CD14-positive monocyte (primary cell): ENCODE measurements around the gene MEF2D. TPM values are rescaled to one million over a fixed set of nuclear protein-coding genes. Genes with fewer than 3 reads are reported as not detected.
A peak's percentile ranks its signal among the peaks of the same experiment; 100 is the strongest.

Experiments
- DNase-seq, 3 donors: peaks; one replicate each; pipeline ENCODE4 v3.0.0-alpha.2; 2011 to 2022
- H2AFZ ChIP-seq: 2 replicates; pipeline ENCODE4 v1.6.0; 2012; ENCODE audit warnings: mild to moderate bottlenecking, low read depth, low read length, inconsistent platforms; ENCODE audit not compliant: insufficient read depth, poor library complexity, severe bottlenecking
- H3K27ac ChIP-seq, 2 donors: 1 replicate in 1 of 2; 2 replicates in 1 of 2; pipeline ENCODE4 v1.5.1; 2012 to 2013; ENCODE audit warnings: low read length in 2 of 2, control low read depth in 1 of 2, inconsistent platforms in 1 of 2, low read depth in 1 of 2, mild to moderate bottlenecking in 1 of 2
- H3K27me3 ChIP-seq, 2 donors: one replicate each; pipeline versions ENCODE4 v1.6.0 to v1.6.1; 2011 to 2013; ENCODE audit warnings: low read length in 2 of 2; ENCODE audit not compliant: control insufficient read depth in 2 of 2, insufficient read depth in 2 of 2
- H3K36me3 ChIP-seq, 2 donors: replicated peaks in 1 of 2; 1 replicate in 1 of 2; 2 replicates in 1 of 2; pipeline versions ENCODE4 v1.5.1 to v1.6.1; 2012 to 2013; ENCODE audit warnings: low read length in 2 of 2, control low read depth in 1 of 2, inconsistent platforms in 1 of 2, mild to moderate bottlenecking in 1 of 2; ENCODE audit not compliant: insufficient read depth in 2 of 2, control insufficient read depth in 1 of 2
- H3K4me1 ChIP-seq, 2 donors: 1 replicate in 1 of 2; 2 replicates in 1 of 2; pipeline versions ENCODE4 v1.5.1 to v1.6.1; 2012 to 2013; ENCODE audit warnings: low read length in 2 of 2, control low read depth in 1 of 2, inconsistent platforms in 1 of 2, mild to moderate bottlenecking in 1 of 2, moderate library complexity in 1 of 2; ENCODE audit not compliant: insufficient read depth in 2 of 2, control insufficient read depth in 1 of 2
- H3K4me2 ChIP-seq: replicated peaks from 2 replicates; pipeline ENCODE3; 2012; ENCODE audit warnings: low read length, moderate library complexity, mild to moderate bottlenecking; ENCODE audit not compliant: poor library complexity, severe bottlenecking; ENCODE audit errors: extremely low read depth
- H3K4me3 ChIP-seq, 3 experiments: fragments of 200-600 bp in 1 of 3; sonication (generic) in 1 of 3; replicated peaks in 1 of 3; 1 replicate in 2 of 3; 2 replicates in 1 of 3; pipeline ENCODE4 v1.5.1; 2011 to 2013; ENCODE audit warnings: low read length in 3 of 3, mild to moderate bottlenecking in 3 of 3, control low read depth in 2 of 3, low read depth in 2 of 3, inconsistent platforms in 1 of 3, moderate library complexity in 1 of 3
- H3K79me2 ChIP-seq: 2 replicates; pipeline ENCODE4 v1.6.0; 2012; ENCODE audit warnings: mild to moderate bottlenecking, control low read depth, inconsistent platforms, low read length, moderate library complexity; ENCODE audit not compliant: insufficient read depth
- H3K9ac ChIP-seq: 2 replicates; pipeline ENCODE4 v1.6.0; 2017; ENCODE audit warnings: low read length, mild to moderate bottlenecking; ENCODE audit not compliant: insufficient read depth, poor library complexity, severe bottlenecking
- H3K9me3 ChIP-seq, 2 donors: replicated peaks in 1 of 2; 1 replicate in 1 of 2; 2 replicates in 1 of 2; pipeline versions ENCODE4 v1.5.1 to v1.6.1; 2012 to 2013; ENCODE audit warnings: low read length in 2 of 2, control low read depth in 1 of 2; ENCODE audit not compliant: control insufficient read depth in 1 of 2, insufficient read depth in 1 of 2
- H4K20me1 ChIP-seq: 2 replicates; pipeline ENCODE4 v1.6.0; 2012; ENCODE audit warnings: mild to moderate bottlenecking, low read length, control low read depth, moderate library complexity; ENCODE audit not compliant: insufficient read depth
- H3K27ac Mint-ChIP-seq, 7 donors: one replicate each; pipeline ENCODE4 v1.8.0; 2020; ENCODE audit warnings: mild to moderate bottlenecking in 7 of 7, mixed read lengths in 7 of 7, moderate library complexity in 6 of 7, inconsistent platforms in 2 of 7
- H3K27me3 Mint-ChIP-seq, 3 donors: one replicate each; pipeline ENCODE4 v1.8.0; 2021 to 2022; ENCODE audit warnings: low read depth in 3 of 3, mild to moderate bottlenecking in 3 of 3, mixed read lengths in 3 of 3, moderate library complexity in 3 of 3, inconsistent platforms in 1 of 3
- H3K36me3 Mint-ChIP-seq, 2 donors: one replicate each; pipeline ENCODE4 v1.8.0; 2020; ENCODE audit warnings: mixed read lengths in 2 of 2, inconsistent platforms in 1 of 2, mild to moderate bottlenecking in 1 of 2
- H3K4me1 Mint-ChIP-seq: one replicate; pipeline ENCODE4 v1.8.0; 2020; ENCODE audit warnings: mild to moderate bottlenecking, mixed read lengths
- H3K4me3 Mint-ChIP-seq, 2 donors: one replicate each; pipeline ENCODE4 v1.8.0; 2020; ENCODE audit warnings: mild to moderate bottlenecking in 2 of 2, mixed read lengths in 2 of 2, moderate library complexity in 1 of 2
- H3K9me3 Mint-ChIP-seq, 7 donors: one replicate each; pipeline ENCODE4 v1.8.0; 2020 to 2022; ENCODE audit warnings: mixed read lengths in 7 of 7, mild to moderate bottlenecking in 6 of 7, moderate library complexity in 6 of 7, inconsistent platforms in 2 of 7
- WGBS: methylation state at CpG from one replicate; pipeline ENCODE4 v1.1.5; 2013; ENCODE audit warnings: missing lambda C conversion rate; ENCODE audit not compliant: insufficient coverage; 5-methylcytosine and 5-hydroxymethylcytosine counted together
- intact Hi-C, 2 donors: fragments of 100-400 bp; cut with micrococcal nuclease; formaldehyde crosslinking; loops; one replicate each; pipeline versions ENCODE4 v1.15.0 to v1.15.1; 2023
- polyA plus RNA-seq, 3 donors: library from polyadenylated mRNA; depleted of rRNA in 1 of 3; unstranded in 2 of 3; stranded (reverse) in 1 of 3; fragments of 300-500 nt in 2 of 3; fragments of >200 nt in 1 of 3; fragmentation: Illumina TruSeq in 2 of 3; gene quantifications; 1 replicate in 2 of 3; 2 replicates in 1 of 3; pipeline ENCODE4 v1.2.3, GENCODE V29; 2012 to 2021
- TF ChIP-seq, protein P1 (sequence below): fragments of 200-600 bp; IDR thresholded peaks from one replicate; pipeline ENCODE4 v1.8.0; 2022; ENCODE audit warnings: antibody characterized with exemption, mild to moderate bottlenecking

MEF2D gene
- polyA plus RNA-seq, 3 donors, result 4.5 to 66.4 (median 8.0) TPM

DNA sequence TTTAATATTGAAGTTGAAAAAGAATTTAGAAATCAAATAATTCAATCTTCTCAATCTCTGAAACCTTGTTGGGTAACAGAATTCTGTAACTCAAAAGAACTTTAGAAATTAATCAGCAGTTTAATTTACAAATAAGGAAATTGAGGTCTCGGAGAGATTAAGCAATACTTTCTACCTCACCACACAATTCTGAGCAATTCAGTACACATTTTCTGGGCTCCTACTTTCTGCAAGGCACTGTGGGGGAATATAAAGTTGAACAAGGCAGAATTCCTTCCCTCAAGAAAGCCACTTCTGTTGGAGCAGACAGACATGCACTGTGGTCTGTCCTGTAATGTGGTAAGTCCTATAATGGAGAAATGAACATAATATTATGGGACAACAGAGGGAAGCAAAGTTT lies 47.7 kb downstream of the MEF2D start:
- Histone ChIP-seq H3K4me3 (peak overlapping the region in 1 of 3 experiments; percentile 46), H3K4me1 (peaks cover 41 to 53% of the 10 kb centered on the region in 2 donors), H3K36me3 (no peaks in the 10 kb centered on the region), H3K79me2 (no peaks in the 10 kb centered on the region), H3K9me3 (no peaks in the 10 kb centered on the region), H3K27me3 (no peaks in the 10 kb centered on the region), H3K9ac (no peak overlapping the region), H3K4me2 (peak overlapping the region; percentile 40), H4K20me1 (no peaks in the 10 kb centered on the region), H2AFZ (no peak overlapping the region), H3K27ac (peak overlapping the region in 1 of 2 donors; percentile 4)
- TF ChIP-seq, protein P1, sequence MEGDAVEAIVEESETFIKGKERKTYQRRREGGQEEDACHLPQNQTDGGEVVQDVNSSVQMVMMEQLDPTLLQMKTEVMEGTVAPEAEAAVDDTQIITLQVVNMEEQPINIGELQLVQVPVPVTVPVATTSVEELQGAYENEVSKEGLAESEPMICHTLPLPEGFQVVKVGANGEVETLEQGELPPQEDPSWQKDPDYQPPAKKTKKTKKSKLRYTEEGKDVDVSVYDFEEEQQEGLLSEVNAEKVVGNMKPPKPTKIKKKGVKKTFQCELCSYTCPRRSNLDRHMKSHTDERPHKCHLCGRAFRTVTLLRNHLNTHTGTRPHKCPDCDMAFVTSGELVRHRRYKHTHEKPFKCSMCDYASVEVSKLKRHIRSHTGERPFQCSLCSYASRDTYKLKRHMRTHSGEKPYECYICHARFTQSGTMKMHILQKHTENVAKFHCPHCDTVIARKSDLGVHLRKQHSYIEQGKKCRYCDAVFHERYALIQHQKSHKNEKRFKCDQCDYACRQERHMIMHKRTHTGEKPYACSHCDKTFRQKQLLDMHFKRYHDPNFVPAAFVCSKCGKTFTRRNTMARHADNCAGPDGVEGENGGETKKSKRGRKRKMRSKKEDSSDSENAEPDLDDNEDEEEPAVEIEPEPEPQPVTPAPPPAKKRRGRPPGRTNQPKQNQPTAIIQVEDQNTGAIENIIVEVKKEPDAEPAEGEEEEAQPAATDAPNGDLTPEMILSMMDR, result no peak
- H3K4me3 Mint-ChIP-seq, result peak overlapping the region in 1 of 2 donors; percentile 64
- peaks cover 0 to 3% (median 0%) of the 10 kb centered on the region in 7 donors for H3K9me3 Mint-ChIP-seq
- H3K27me3 Mint-ChIP-seq, result peaks cover 8 to 9% (median 9%) of the 10 kb centered on the region in 3 donors
- peaks cover 47% of the 10 kb centered on the region for H3K4me1 Mint-ChIP-seq
- peak in 2 of 3 donors; percentile 63 to 69 for DNase-seq
- WGBS, result no CpG with 5 or more reads among the region's 1 CpG
- H3K27ac Mint-ChIP-seq, result peak overlapping the region; percentile 46 to 84 (median 77)
- H3K36me3 Mint-ChIP-seq, result peaks cover 0 to 2% of the 10 kb centered on the region in 2 donors
- intact Hi-C loops, result loop anchor here in 1 of 2 donors (5.0 to 10.0 kb wide), 2 partner anchors 44 to 152 kb away; partner anchors contain the start of gene GPATCH4

DNA sequence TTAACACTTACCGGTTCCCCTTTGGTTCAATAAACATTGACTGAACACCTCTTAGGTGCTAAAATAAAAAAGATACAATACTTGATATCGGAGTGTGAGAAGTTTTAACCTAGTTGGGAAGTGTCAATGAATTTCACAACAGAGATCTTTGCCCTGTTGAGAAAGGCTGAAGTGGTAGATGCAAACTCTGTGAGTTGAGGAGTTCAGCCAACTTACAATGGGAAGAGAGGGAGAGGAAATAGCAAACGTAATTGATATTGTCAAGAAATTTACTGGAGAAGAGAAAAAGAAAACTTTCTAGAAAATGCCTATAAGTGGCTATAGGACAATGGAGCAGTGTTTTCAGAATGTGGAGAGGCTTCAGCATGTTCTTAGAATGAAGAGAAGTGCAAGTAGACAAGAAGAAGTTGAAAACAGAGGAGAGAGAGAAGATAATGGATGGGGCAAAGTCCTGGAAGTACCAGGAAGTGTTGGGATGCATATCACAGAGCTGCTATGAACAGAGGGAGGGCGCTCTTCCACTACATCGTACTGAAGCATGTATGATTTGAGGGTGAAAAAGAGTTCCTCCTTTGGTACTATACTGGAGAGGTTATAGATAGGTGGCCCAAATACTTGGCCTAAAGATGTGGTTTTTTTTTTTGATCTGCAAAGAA lies 48.9 kb downstream of the MEF2D start:
- 0% methylated on average over 1 of the region's 5 CpGs for WGBS
- peak overlapping the region in 3 of 7 donors; percentile 6 to 69 (median 18) for H3K27ac Mint-ChIP-seq
- peaks cover 0 to 3% (median 0%) of the 10 kb centered on the region in 7 donors for H3K9me3 Mint-ChIP-seq
- H2AFZ ChIP-seq, result no peak overlapping the region
- peaks cover 37% of the 10 kb centered on the region for H3K4me1 Mint-ChIP-seq
- H4K20me1 ChIP-seq, result no peaks in the 10 kb centered on the region
- intact Hi-C loops, result loop anchor here in 1 of 2 donors (5.0 to 10.0 kb wide), 2 partner anchors 46 to 153 kb away; partner anchors contain the start of gene GPATCH4
- H3K27me3 Mint-ChIP-seq, result peaks cover 8 to 17% (median 9%) of the 10 kb centered on the region in 3 donors
- H3K4me3 Mint-ChIP-seq, result no peak overlapping the region
- H3K36me3 Mint-ChIP-seq, result peaks cover 0 to 2% of the 10 kb centered on the region in 2 donors
- no peak overlapping the region for H3K9ac ChIP-seq
- no peaks in the 10 kb centered on the region for H3K9me3 ChIP-seq
- H3K79me2 ChIP-seq, result no peaks in the 10 kb centered on the region
- H3K36me3 ChIP-seq, result no peaks in the 10 kb centered on the region
- no peak overlapping the region for H3K4me3 ChIP-seq
- H3K27me3 ChIP-seq, result no peaks in the 10 kb centered on the region
- TF ChIP-seq, protein P1, result no peak
- no peak overlapping the region for H3K27ac ChIP-seq
- DNase-seq, result no peak
- H3K4me1 ChIP-seq, result peaks cover 33 to 41% of the 10 kb centered on the region in 2 donors
- no peak overlapping the region for H3K4me2 ChIP-seq
